SK-N-SH treated with all-trans-retinoic acid at 6 μM for 48 hours (cell line): ENCODE data around the gene ZBTB7C.

Source experiments
- CREB5 ChIP-seq: fragments of 250-450 bp; sonication (Bioruptor Pico); IDR thresholded peaks from 2 replicates; pipeline ENCODE4 v1.5.1; 2020; ENCODE audit warnings: low read depth, mild to moderate bottlenecking, moderate library complexity
- ESRRG ChIP-seq: fragments of 250-450 bp; sonication (Bioruptor Pico); IDR thresholded peaks from 2 replicates; pipeline ENCODE4 v1.6.1; 2021; ENCODE audit warnings: mild to moderate bottlenecking
- ISL1 ChIP-seq: fragments of 250-450 bp; sonication (Bioruptor Pico); IDR thresholded peaks from 2 replicates; pipeline ENCODE4 v2.1.2; 2022; ENCODE audit warnings: mild to moderate bottlenecking, moderate library complexity
- OSR1 ChIP-seq: fragments of 250-450 bp; sonication (Bioruptor Pico); IDR thresholded peaks from 2 replicates; pipeline ENCODE4 v1.8.0; 2022; ENCODE audit warnings: moderate library complexity, mild to moderate bottlenecking, inconsistent platforms
- PATZ1 ChIP-seq: fragments of 250-450 bp; sonication (Bioruptor Pico); IDR thresholded peaks from 2 replicates; pipeline ENCODE4 v1.8.0; 2020; ENCODE audit warnings: mild to moderate bottlenecking, moderate library complexity, borderline replicate concordance
- PPARA ChIP-seq: fragments of 250-450 bp; sonication (Bioruptor Pico); IDR thresholded peaks from 2 replicates; pipeline ENCODE4 v1.5.0; 2020; ENCODE audit warnings: mild to moderate bottlenecking, borderline replicate concordance
- SNAI2 ChIP-seq: fragments of 250-450 bp; sonication (Bioruptor Pico); IDR thresholded peaks from 2 replicates; pipeline ENCODE4 v1.5.0; 2020; ENCODE audit warnings: mild to moderate bottlenecking, moderate library complexity
- TOX ChIP-seq: fragments of 250-450 bp; sonication (Bioruptor Pico); IDR thresholded peaks from 2 replicates; pipeline ENCODE4 v1.8.0; 2021; ENCODE audit warnings: mild to moderate bottlenecking, moderate library complexity, borderline replicate concordance
- TSHZ2 ChIP-seq: fragments of 250-450 bp; sonication (Bioruptor Pico); IDR thresholded peaks from 2 replicates; pipeline ENCODE4 v1.5.0; 2020; ENCODE audit warnings: mild to moderate bottlenecking, moderate library complexity
- ZFP3 ChIP-seq: fragments of 250-450 bp; sonication (Bioruptor Pico); IDR thresholded peaks from 2 replicates; pipeline ENCODE4 v1.5.0; 2020; ENCODE audit warnings: mild to moderate bottlenecking, moderate library complexity
- ZFP30 ChIP-seq: fragments of 450-650 bp; formaldehyde crosslinking; IDR thresholded peaks from 2 replicates; pipeline ENCODE4 v1.5.0; 2022; ENCODE audit warnings: mild to moderate bottlenecking, moderate library complexity
- ZNF70 ChIP-seq: fragments of 450-650 bp; formaldehyde crosslinking; IDR thresholded peaks from 2 replicates; pipeline ENCODE4 v1.5.0; 2020; ENCODE audit warnings: mild to moderate bottlenecking, moderate library complexity
- TF ChIP-seq, protein P1 (sequence below): fragments of 250-450 bp; sonication (Bioruptor Pico); IDR thresholded peaks from 2 replicates; pipeline ENCODE4 v1.8.0; 2021; ENCODE audit warnings: low read depth, mild to moderate bottlenecking, moderate library complexity, borderline replicate concordance

DNA sequence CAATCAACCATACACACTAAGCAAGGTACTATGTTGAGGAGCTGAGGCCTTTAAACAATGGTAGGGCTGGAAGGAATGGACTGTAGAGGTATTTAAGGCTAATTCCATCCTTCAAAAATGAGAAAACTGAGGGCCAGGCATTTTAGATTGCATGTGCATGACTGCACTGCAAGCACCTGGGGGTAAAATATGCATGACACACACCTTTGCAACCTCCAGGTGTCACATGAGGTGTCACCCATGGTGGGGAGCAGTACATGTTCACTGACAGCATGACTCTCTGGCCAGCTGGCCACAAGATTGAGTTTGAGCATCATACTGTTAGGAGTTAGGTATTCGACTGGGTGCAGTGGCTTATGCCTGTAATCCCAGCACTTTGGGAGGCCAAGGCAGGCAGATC, 182.8 kb downstream of the ZBTB7C start:
- no peak for TF ChIP-seq PATZ1
- TF ChIP-seq PPARA (CRISPR knock-in tag), result no peak
- TF ChIP-seq OSR1 (CRISPR knock-in tag), result no peak
- no peak for TF ChIP-seq ZFP30
- TF ChIP-seq ZFP3, result no peak
- no peak for TF ChIP-seq SNAI2 (CRISPR knock-in tag)
- no peak for TF ChIP-seq TSHZ2 (CRISPR knock-in tag)
- TF ChIP-seq TOX (CRISPR knock-in tag), result no peak
- TF ChIP-seq, protein P1, sequence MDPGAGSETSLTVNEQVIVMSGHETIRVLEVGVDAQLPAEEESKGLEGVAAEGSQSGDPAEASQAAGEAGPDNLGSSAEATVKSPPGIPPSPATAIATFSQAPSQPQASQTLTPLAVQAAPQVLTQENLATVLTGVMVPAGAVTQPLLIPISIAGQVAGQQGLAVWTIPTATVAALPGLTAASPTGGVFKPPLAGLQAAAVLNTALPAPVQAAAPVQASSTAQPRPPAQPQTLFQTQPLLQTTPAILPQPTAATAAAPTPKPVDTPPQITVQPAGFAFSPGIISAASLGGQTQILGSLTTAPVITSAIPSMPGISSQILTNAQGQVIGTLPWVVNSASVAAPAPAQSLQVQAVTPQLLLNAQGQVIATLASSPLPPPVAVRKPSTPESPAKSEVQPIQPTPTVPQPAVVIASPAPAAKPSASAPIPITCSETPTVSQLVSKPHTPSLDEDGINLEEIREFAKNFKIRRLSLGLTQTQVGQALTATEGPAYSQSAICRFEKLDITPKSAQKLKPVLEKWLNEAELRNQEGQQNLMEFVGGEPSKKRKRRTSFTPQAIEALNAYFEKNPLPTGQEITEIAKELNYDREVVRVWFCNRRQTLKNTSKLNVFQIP (CRISPR knock-in tag), result no peak
- TF ChIP-seq ISL1 (CRISPR knock-in tag), result no peak
- no peak for TF ChIP-seq ZNF70 (CRISPR knock-in tag)
- no peak for TF ChIP-seq CREB5
- TF ChIP-seq ESRRG, result no peak
